Skin of body (tissue), 2 donors: ENCODE results near the gene MACROH2A1. TPM values are rescaled to one million over a fixed set of nuclear protein-coding genes. Genes with fewer than 3 reads are reported as not detected.

Experiments
- DNase-seq: peaks from one replicate; lab custom pipeline; 2025; lab: John Stamatoyannopoulos, UW
- total RNA-seq: library from RNA; depleted of rRNA; stranded (reverse); fragments of >200 nt; gene quantifications from one replicate; pipeline ENCODE4 v1.2.3, GENCODE V29; 2014

The MACROH2A1 gene
- total RNA-seq, 1 donor from 2014 or later = 127 TPM

GRCh38 chr5:135333732-135334515, 65.1 kb downstream of the MACROH2A1 start:
- DNase-seq = no peak

GRCh38 chr5:135332519-135333150, 66.4 kb downstream of the MACROH2A1 start:
- DNase-seq = peak; percentile 42

DNA sequence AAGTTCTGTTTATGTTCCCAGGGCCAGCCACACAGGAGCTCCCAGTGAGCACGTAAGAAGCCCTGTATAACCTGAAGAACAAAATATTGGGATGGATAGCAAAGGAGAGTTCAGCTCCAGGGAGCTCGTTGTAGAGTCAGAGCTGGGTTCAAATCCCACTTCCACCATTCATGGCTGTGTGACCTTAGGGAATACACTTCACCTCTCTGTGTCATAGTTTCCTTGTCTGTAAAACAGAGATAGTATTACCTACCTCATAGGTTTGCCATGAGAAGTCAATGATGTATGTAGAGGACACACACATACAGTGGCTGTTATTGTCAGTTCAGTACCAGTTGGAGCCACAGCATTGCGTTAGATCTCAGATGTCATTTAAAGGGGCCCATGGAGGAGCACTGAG, 67.4 kb downstream of the MACROH2A1 start:
- DNase-seq = no peak

GRCh38 chr5:135330798-135331096, 68.3 kb downstream of the MACROH2A1 start:
- DNase-seq = no peak

GRCh38 chr5:135329913-135330797, 68.9 kb downstream of the MACROH2A1 start:
- DNase-seq = no peak

GRCh38 chr5:135329066-135329912, 69.7 kb downstream of the MACROH2A1 start:
- no peak for DNase-seq

DNA sequence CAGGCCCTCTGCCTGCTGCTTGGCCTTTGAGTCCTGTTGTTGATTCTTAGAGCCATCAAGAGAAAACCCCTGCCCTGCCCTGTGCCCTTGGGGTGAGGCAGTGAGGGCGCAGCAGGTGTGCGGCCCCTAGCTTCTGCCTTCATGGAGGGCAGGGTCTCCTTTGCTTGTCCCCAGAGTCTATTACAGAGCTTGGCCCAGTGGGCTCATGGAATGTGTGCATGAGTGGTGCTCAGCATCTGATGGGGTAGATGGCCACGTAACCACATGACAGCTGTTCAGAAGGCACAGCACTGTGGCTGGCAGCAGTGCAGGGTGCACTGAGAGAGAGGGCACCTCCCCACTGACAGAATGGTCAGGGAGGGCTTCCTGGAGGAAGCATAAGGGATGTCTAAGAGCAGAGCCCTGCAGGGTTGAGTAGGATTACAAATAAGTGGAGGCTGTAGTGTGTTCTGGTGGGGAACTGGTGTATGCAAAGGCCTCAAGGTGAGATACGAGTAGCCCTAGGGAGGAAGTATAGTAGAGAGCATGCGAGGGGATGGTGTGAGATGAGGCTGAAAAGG, 70.8 kb downstream of the MACROH2A1 start:
- no peak for DNase-seq

GRCh38 chr5:135327429-135328127, 71.5 kb downstream of the MACROH2A1 start:
- no peak for DNase-seq

GRCh38 chr5:135326296-135327254, 72.5 kb downstream of the MACROH2A1 start:
- no peak for DNase-seq

- no peak for DNase-seq
Observed at GRCh38 chr5:135324897-135325650, 74.0 kb downstream of the MACROH2A1 start.

DNA sequence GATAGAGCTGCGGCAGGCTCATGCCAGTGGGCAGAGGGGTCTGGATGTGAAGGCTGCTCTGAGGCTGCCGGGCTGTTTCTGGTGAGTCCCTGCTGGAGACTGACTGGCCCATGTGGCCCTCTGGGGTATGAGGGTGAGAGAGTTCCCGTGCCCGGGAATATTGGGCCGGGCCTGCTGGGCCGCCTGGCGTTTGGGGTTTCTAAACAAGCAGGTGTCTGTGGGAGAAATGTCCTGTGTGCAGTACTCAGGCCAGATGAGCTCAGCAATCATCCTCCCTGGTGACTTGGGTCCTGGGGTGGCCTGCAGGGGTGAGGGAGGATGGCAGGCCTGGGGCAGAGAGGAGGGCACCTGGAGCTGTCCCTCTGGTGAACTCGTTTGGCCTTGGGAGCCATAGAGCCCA, 74.9 kb downstream of the MACROH2A1 start:
- DNase-seq = no peak

DNA sequence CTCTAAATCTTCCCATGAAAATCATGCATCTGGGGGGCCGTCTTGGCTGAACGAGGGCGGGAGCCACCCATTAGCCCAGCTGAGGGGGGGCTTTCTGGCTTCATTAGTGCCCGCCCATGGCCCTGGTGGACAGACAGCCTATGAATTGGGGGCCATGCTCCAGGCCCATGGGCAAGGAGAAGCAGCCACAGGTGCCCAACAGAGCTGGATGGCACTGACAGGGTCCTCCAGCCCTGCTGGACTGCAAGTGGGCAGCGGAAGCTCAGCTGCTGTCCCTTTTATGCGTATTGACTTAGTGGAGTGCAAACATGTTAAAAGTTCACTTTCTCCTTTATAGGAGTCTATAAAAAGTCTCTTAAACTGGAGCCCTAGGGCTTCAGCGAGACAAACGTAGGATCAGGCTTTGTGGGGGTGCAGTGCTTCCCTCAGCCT, 75.3 kb downstream of the MACROH2A1 start:
- no peak for DNase-seq

- no peak for DNase-seq
Observed at GRCh38 chr5:135323227-135323626, 75.8 kb downstream of the MACROH2A1 start.

DNA sequence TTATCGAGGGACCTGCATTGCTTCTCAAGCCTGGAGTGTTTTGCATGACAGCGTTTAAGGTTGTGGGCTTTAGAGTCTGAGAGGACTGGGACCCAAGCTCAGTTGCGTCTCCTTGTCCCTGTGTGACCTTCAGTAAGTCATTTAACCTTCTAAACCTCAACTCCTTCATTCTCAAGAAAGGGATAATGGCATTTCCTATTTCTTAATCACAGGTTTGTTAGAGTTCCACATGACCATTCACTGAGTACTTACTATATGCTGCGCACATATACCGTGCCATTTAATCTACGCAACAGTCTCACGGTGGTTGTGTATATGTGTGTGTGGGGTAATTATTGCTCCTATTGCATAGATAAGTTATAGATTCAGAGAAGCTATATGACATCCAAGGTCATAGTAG, 76.3 kb downstream of the MACROH2A1 start:
- DNase-seq = no peak

- no peak for DNase-seq
Observed at GRCh38 chr5:135322271-135322670, 76.8 kb downstream of the MACROH2A1 start.

DNA sequence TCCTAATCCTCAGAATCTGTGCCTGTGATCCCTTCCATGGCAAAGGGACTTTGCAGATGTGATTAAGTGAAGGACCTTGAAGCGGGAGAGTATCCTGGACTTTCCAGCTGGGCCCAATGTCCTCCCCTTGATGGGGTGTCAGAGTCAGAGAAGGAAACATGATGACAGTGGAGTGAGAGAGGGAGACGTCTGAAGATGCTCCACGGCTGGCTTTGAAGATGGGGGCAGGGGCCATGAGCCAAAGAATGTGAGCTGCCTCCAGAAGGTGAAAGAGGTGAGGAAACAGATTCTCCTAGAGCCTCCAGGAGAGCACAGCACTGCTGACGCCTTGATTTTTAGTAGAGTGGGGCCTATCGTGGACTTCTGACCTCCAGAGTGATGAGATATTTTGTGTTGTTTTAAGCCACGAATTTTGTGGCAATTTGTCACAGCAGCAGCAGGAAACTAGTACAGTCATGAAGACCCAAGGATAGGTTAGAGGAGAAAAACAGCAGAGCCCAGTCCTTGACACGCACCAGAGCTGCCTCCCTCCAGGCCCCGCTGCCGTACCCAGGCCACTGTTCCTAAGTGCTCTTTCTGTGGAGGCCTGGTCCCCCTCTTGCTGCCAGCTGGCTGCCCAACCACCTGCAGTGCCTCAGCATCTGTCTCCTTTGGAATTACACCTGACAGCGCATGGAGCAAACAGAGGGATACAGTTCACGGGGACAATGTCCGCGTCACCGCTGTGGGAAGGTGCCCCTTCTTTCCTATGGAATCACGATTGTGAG, 78.1 kb downstream of the MACROH2A1 start:
- DNase-seq = no peak

- DNase-seq = no peak
Observed at GRCh38 chr5:135319928-135320606, 79.0 kb downstream of the MACROH2A1 start.
